Neural progenitor cell (in vitro differentiated cells): Measurements from ENCODE around the gene SERPINB10. TPM values are rescaled to one million over a fixed set of nuclear protein-coding genes. Genes with fewer than 3 reads are reported as not detected.

Experiments
- DNase-seq: peaks from one replicate; pipeline ENCODE4 v3.0.0-alpha.2; 2016; ENCODE audit warnings: low spot score
- H2AFZ ChIP-seq: fragments of 200-600 bp; sonication (generic); replicated peaks from 2 replicates; pipeline ENCODE4 v1.6.1; 2016; ENCODE audit warnings: antibody characterized with exemption
- H3F3A ChIP-seq: fragments of 200-600 bp; sonication (generic); 2 replicates; pipeline ENCODE4 v1.6.1; 2016; ENCODE audit warnings: antibody characterized with exemption, low read depth
- H3K27ac ChIP-seq: fragments of 200-600 bp; sonication (generic); 2 replicates; pipeline ENCODE4 v1.5.1; 2016; ENCODE audit warnings: mild to moderate bottlenecking
- H3K27me3 ChIP-seq: fragments of 200-600 bp; sonication (generic); 2 replicates; pipeline ENCODE4 v1.6.1; 2016; ENCODE audit warnings: mild to moderate bottlenecking, moderate library complexity
- H3K36me3 ChIP-seq: fragments of 200-600 bp; sonication (generic); 2 replicates; pipeline ENCODE4 v1.5.1; 2016
- H3K4me1 ChIP-seq: fragments of 200-600 bp; sonication (generic); 2 replicates; pipeline ENCODE4 v1.6.1; 2016; ENCODE audit warnings: mixed run types
- H3K4me2 ChIP-seq: fragments of 200-600 bp; sonication (generic); 2 replicates; pipeline ENCODE4 v1.6.1; 2016
- H3K4me3 ChIP-seq: fragments of 200-600 bp; sonication (generic); 2 replicates; pipeline ENCODE4 v1.5.1; 2016
- H3K79me2 ChIP-seq: fragments of 200-600 bp; sonication (generic); 2 replicates; pipeline ENCODE4 v1.6.1; 2016; ENCODE audit warnings: low read depth
- H3K9ac ChIP-seq: fragments of 200-600 bp; sonication (generic); 2 replicates; pipeline ENCODE4 v1.6.1; 2016
- H3K9me3 ChIP-seq: fragments of 200-600 bp; sonication (generic); 2 replicates; pipeline ENCODE4 v1.5.1; 2016; ENCODE audit warnings: low read depth
- H4K20me1 ChIP-seq: fragments of 200-600 bp; sonication (generic); 2 replicates; pipeline ENCODE4 v1.6.1; 2016; ENCODE audit warnings: low read depth
- H3K27ac Mint-ChIP-seq: 3 replicates; pipeline ENCODE4 v1.8.0; 2021; ENCODE audit warnings: mixed read lengths
- H3K27me3 Mint-ChIP-seq: 2 replicates; pipeline ENCODE4 v1.8.0; 2022; ENCODE audit warnings: low read depth, mild to moderate bottlenecking, inconsistent platforms, moderate library complexity, mixed read lengths; ENCODE audit not compliant: insufficient read depth
- H3K36me3 Mint-ChIP-seq: 3 replicates; pipeline ENCODE4 v1.8.0; 2021; ENCODE audit warnings: mixed read lengths
- H3K4me1 Mint-ChIP-seq: 3 replicates; pipeline ENCODE4 v1.8.0; 2021; ENCODE audit warnings: mixed read lengths
- H3K4me3 Mint-ChIP-seq: 3 replicates; pipeline ENCODE4 v1.8.0; 2021; ENCODE audit warnings: mild to moderate bottlenecking, moderate library complexity, mixed read lengths
- H3K9me3 Mint-ChIP-seq: 3 replicates; pipeline ENCODE4 v1.8.0; 2020; ENCODE audit warnings: mixed read lengths
- CTCF ChIP-seq: fragments of 200-600 bp; sonication (generic); IDR thresholded peaks from 2 replicates; pipeline ENCODE4 v1.5.1; 2017; ENCODE audit warnings: antibody characterized with exemption, mild to moderate bottlenecking
- EZH2 ChIP-seq: fragments of 200-600 bp; sonication (generic); IDR thresholded peaks from 2 replicates; pipeline ENCODE4 v1.6.1; 2017; ENCODE audit warnings: antibody characterized with exemption, mild to moderate bottlenecking, moderate library complexity
- EZH2phosphoT487 ChIP-seq: fragments of 200-600 bp; sonication (generic); IDR thresholded peaks from 2 replicates; pipeline ENCODE4 v1.6.1; 2017; ENCODE audit warnings: antibody characterized with exemption
- total RNA-seq: library from RNA; depleted of rRNA; stranded (reverse); fragments of >200 nt; gene quantifications from 2 replicates; pipeline ENCODE4 v1.2.3, GENCODE V29; 2015; ENCODE audit warnings: low replicate concordance

The SERPINB10 gene
- total RNA-seq, 1 donor from 2014 or later, result not detected

- no peaks in the 10 kb centered on the region for H3F3A ChIP-seq
- no peak overlapping the region for H3K27ac ChIP-seq
- H3K36me3 ChIP-seq, result no peaks in the 10 kb centered on the region
- H3K27ac Mint-ChIP-seq, result no peak overlapping the region
- no peaks in the 10 kb centered on the region for H3K36me3 Mint-ChIP-seq
- DNase-seq, result no peak
- peaks cover 2% of the 10 kb centered on the region for H3K27me3 Mint-ChIP-seq
- no peaks in the 10 kb centered on the region for H3K9me3 Mint-ChIP-seq
- no peaks in the 10 kb centered on the region for H3K79me2 ChIP-seq
- TF ChIP-seq CTCF, result no peak
- no peak for TF ChIP-seq EZH2
- no peak for TF ChIP-seq EZH2phosphoT487
- no peaks in the 10 kb centered on the region for H4K20me1 ChIP-seq
- H3K9me3 ChIP-seq, result no peaks in the 10 kb centered on the region
- H3K4me1 Mint-ChIP-seq, result peaks cover 4% of the 10 kb centered on the region
- H3K9ac ChIP-seq, result no peak overlapping the region
- H3K4me2 ChIP-seq, result no peak overlapping the region
- no peak overlapping the region for H2AFZ ChIP-seq
- H3K4me3 ChIP-seq, result no peak overlapping the region
- H3K27me3 ChIP-seq, result peaks cover 17% of the 10 kb centered on the region
- no peak overlapping the region for H3K4me3 Mint-ChIP-seq
- H3K4me1 ChIP-seq, result no peaks in the 10 kb centered on the region
Measured at GRCh38 chr18:63981719-63982118, 74.0 kb downstream of the SERPINB10 start.

- no peak for TF ChIP-seq EZH2phosphoT487
- no peak for TF ChIP-seq EZH2
- TF ChIP-seq CTCF, result no peak
- Histone ChIP-seq H4K20me1 (no peaks in the 10 kb centered on the region), H3F3A (no peaks in the 10 kb centered on the region), H3K4me1 (no peaks in the 10 kb centered on the region), H3K36me3 (no peaks in the 10 kb centered on the region), H3K4me3 (no peak overlapping the region), H3K27ac (no peak overlapping the region), H3K27me3 (peaks cover 13% of the 10 kb centered on the region), H2AFZ (no peak overlapping the region), H3K9me3 (no peaks in the 10 kb centered on the region), H3K9ac (no peak overlapping the region), H3K4me2 (no peak overlapping the region), H3K79me2 (no peaks in the 10 kb centered on the region)
- H3K36me3 Mint-ChIP-seq, result no peaks in the 10 kb centered on the region
- peaks cover 4% of the 10 kb centered on the region for H3K4me1 Mint-ChIP-seq
- no peak for DNase-seq
- no peak overlapping the region for H3K4me3 Mint-ChIP-seq
- H3K27ac Mint-ChIP-seq, result no peak overlapping the region
- no peaks in the 10 kb centered on the region for H3K9me3 Mint-ChIP-seq
- peaks cover 2% of the 10 kb centered on the region for H3K27me3 Mint-ChIP-seq
Measured at GRCh38 chr18:63982361-63982760, 74.6 kb downstream of the SERPINB10 start.

Other genes with a start within 250 kb of the SERPINB10 start
- not detected in 2 replicates for gene SERPINB3, start 246.1 kb upstream of the SERPINB10 start, total RNA-seq
- not detected in 2 replicates for gene SERPINB11, start 205.0 kb upstream of the SERPINB10 start, total RNA-seq
- not detected in 2 replicates for gene SERPINB7, start 132.5 kb upstream of the SERPINB10 start, total RNA-seq
- gene SERPINB2, start 20.3 kb upstream of the SERPINB10 start, total RNA-seq, result not detected in 2 replicates
- gene HMSD, start 41.3 kb downstream of the SERPINB10 start, total RNA-seq, result 0.19 and 0.88 TPM in 2 replicates
- gene SERPINB8, start 62.1 kb downstream of the SERPINB10 start, total RNA-seq, result 0.34 and 0.46 TPM in 2 replicates
- not detected in 2 replicates for gene LINC00305, start 241.1 kb downstream of the SERPINB10 start, total RNA-seq